Memory B cell (primary cell): ENCODE measurements around the gene TCERG1L.

ENCODE experiments used
- ATAC-seq: fragments of 150-1000 bp; cut with Tn5 transposase; 2 replicates; pipeline ENCODE4 v1.10.0; 2021; ENCODE audit warnings: low read depth, mild to moderate bottlenecking, moderate library complexity
- DNase-seq, 2 donors: peaks; one replicate each; pipeline ENCODE4 v3.0.0; 2022; ENCODE audit warnings: low spot score in 2 of 2
- H3K27ac Mint-ChIP-seq: one replicate; pipeline ENCODE4 v1.8.0; 2022; ENCODE audit warnings: mild to moderate bottlenecking, moderate library complexity, mixed read lengths
- H3K27me3 Mint-ChIP-seq: one replicate; pipeline ENCODE4 v1.8.0; 2022; ENCODE audit warnings: mixed read lengths
- H3K36me3 Mint-ChIP-seq: one replicate; pipeline ENCODE4 v1.8.0; 2022; ENCODE audit warnings: mild to moderate bottlenecking, mixed read lengths
- H3K4me1 Mint-ChIP-seq: one replicate; pipeline ENCODE4 v1.8.0; 2022; ENCODE audit warnings: mixed read lengths
- H3K4me3 Mint-ChIP-seq: one replicate; pipeline ENCODE4 v1.8.0; 2022; ENCODE audit warnings: mild to moderate bottlenecking, moderate library complexity, mixed read lengths
- H3K9me3 Mint-ChIP-seq: one replicate; pipeline ENCODE4 v1.8.0; 2022; ENCODE audit warnings: mixed read lengths

The TCERG1L gene

DNA sequence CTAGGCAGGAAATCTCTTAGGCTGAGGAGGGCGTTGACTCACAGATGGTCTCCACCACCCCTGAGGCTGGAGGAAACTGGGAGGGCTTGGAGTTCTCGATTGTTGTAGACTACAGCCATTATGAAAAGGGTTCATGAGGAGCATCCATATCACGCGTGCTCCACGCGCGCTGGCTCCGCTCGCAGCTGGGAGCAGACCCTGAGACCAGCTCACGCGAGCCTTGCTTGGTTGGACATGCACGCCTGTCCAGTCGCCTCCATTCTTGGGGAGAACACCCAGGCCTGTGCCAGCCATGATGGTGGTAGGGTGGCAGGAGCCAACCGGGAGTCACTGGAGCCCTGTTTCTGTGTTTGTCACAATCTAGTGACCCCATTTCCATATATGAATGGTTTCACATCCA is 139.1 kb downstream of the TCERG1L start:
- no peak for ATAC-seq
- H3K27ac Mint-ChIP-seq = no peak overlapping the region
- H3K36me3 Mint-ChIP-seq = no peaks in the 10 kb centered on the region
- no peaks in the 10 kb centered on the region for H3K4me1 Mint-ChIP-seq
- no peak overlapping the region for H3K4me3 Mint-ChIP-seq
- DNase-seq = no peak
- no peaks in the 10 kb centered on the region for H3K27me3 Mint-ChIP-seq
- H3K9me3 Mint-ChIP-seq = peaks cover 2% of the 10 kb centered on the region

DNA sequence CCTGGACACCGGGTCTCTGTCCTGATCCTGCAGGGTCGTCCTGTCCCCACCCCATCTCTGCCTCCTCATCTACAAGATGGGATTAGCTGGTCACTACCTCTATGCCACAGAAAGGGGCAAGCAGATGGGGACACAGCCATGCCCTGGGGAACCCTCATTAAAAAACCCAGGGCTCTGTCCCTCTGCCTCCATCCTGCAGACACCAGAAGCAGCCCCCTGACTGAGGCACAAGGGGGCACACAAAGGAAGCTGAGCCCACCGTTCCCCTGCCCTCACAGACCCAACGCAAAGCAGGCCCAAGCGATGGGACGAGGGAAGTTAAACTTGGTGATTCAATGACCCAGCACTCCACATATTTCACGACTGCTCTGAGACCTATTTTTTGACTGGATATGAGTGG is 142.4 kb downstream of the TCERG1L start:
- Mint-ChIP-seq H3K9me3 (no peaks in the 10 kb centered on the region), H3K4me3 (no peak overlapping the region), H3K36me3 (no peaks in the 10 kb centered on the region), H3K27ac (no peak overlapping the region), H3K27me3 (no peaks in the 10 kb centered on the region), H3K4me1 (no peaks in the 10 kb centered on the region)
- ATAC-seq (no peak), DNase-seq (no peak)

- Mint-ChIP-seq H3K9me3 (no peaks in the 10 kb centered on the region), H3K27me3 (no peaks in the 10 kb centered on the region), H3K36me3 (no peaks in the 10 kb centered on the region), H3K27ac (no peak overlapping the region), H3K4me1 (no peaks in the 10 kb centered on the region), H3K4me3 (no peak overlapping the region)
- ATAC-seq (no peak), DNase-seq (no peak)
Measured at GRCh38 chr10:131168238-131168875, 143.2 kb downstream of the TCERG1L start.

GRCh38 chr10:131167036-131167860 is 144.3 kb downstream of the TCERG1L start:
- no peak for ATAC-seq
- no peak for DNase-seq
- Mint-ChIP-seq H3K4me1 (no peaks in the 10 kb centered on the region), H3K27ac (no peak overlapping the region), H3K27me3 (no peaks in the 10 kb centered on the region), H3K9me3 (no peaks in the 10 kb centered on the region), H3K4me3 (no peak overlapping the region), H3K36me3 (no peaks in the 10 kb centered on the region)

DNA sequence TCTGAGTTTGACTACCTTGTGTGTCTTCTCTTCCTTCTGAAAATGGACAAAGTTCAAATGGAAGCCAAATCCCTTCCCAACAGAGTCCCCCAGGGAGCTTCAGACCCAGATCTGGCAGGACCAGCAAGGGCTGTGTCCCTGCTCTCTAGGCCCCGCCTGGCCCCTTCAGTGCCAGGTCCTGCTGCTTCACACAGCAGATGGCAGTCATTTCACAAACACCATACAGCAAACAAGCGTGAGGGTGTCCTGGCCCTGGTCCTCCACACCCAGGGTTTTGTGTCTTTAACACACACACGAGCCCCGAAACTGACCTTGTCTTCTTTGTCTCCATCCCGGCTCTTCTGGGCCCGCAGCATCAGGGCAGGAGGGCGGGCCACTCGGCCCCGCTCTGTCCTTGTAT is 145.0 kb downstream of the TCERG1L start:
- Mint-ChIP-seq H3K27me3 (no peaks in the 10 kb centered on the region), H3K9me3 (no peaks in the 10 kb centered on the region), H3K4me1 (no peaks in the 10 kb centered on the region)

DNA sequence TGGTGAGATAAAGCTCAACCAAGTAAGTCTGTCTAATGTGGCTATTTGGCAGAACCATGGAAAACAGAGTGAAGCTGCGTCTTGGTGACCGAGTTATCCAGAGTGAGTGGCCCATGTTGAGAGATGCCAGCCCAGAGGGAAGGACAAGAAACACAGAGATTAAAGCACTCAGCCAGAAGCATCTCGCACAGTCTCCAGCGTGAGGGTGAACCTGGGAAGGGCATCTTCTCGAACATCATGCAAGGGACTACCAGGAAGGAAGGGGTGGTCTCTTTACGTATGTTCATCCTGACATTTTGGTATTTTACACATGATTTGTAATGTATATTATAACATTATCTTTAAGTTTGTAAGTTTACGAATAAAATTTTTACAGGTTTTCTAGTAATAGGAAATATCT is 146.4 kb downstream of the TCERG1L start:
- Mint-ChIP-seq H3K36me3 (no peaks in the 10 kb centered on the region), H3K9me3 (no peaks in the 10 kb centered on the region), H3K4me1 (no peaks in the 10 kb centered on the region), H3K27me3 (no peaks in the 10 kb centered on the region), H3K27ac (no peak overlapping the region), H3K4me3 (no peak overlapping the region)
- DNase-seq (no peak), ATAC-seq (no peak)

More for the DNA sequence above, 145.0 kb downstream of the TCERG1L start:
- Mint-ChIP-seq H3K36me3 (no peaks in the 10 kb centered on the region), H3K4me3 (no peak overlapping the region), H3K27ac (no peak overlapping the region)
- ATAC-seq (no peak), DNase-seq (no peak)

DNA sequence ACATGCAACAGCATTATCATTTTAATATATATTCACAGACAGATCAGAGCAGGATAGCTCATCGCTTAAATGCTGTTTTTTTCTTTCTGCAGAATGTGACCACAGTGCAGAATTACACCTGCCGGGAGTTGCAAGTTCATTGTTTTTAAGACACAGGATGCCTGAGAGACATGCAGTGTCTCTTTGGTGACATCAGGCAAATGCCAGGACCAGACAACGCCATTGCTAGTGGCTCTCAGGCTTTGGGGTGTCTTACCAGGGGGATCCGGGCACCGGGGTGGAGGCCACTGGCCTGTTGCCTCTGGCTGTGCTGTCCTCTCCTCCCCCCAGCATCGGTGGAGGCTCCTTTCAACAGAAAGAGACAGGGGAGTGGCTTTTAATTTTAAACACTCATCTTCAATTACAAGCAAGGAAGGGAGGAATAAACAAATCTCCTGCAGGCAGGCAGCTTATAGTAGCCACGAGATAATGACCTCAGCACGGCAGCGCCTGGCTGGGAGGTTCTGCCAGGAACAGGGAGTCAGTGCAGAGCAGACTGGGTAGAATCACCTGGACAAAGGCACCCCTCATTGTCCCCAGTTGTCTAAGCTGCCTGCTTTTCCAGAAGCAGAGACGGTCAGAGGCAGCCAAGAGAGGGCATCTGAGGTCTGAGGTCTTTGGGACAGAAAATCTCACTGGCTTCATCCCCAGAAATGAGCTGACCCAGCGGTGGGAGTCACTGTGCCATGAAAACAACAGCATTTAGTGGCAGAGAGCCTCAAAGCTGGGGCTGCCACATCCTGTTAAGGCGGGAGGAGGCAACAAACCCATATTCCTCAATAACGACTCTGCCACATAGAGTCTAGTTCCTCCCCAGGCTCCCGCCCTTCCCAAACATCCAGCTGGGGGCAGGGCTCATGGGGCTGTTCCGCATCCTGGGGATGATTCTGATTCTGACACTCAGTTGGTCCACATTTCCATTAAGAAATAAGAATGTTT is 148.4 kb downstream of the TCERG1L start:
- Mint-ChIP-seq H3K4me1 (no peaks in the 10 kb centered on the region), H3K9me3 (no peaks in the 10 kb centered on the region), H3K27ac (no peak overlapping the region)

DNA sequence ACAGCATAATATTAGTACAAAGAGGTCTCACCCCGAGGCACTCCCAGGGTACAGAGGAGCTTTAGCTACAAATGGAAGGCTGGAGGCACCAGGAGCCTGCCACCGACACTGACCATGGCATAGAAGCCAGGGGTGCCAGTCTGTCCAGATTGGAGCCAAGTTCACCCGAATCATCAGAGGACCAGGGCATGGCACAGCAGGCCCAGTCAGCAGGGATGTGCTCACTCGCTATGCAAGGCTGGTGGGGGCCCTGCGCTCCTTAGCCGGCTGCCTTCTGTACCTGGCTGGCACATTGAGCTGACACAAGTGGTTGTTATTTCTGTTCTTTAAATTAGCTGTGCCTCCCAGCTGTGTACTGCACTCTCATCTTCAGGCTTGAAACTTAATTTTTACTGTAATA is 149.3 kb downstream of the TCERG1L start:
- ATAC-seq (no peak), DNase-seq (no peak)
- no peak overlapping the region for H3K4me3 Mint-ChIP-seq
- no peaks in the 10 kb centered on the region for H3K27me3 Mint-ChIP-seq
- H3K36me3 Mint-ChIP-seq = no peaks in the 10 kb centered on the region
- no peak overlapping the region for H3K27ac Mint-ChIP-seq
- no peaks in the 10 kb centered on the region for H3K9me3 Mint-ChIP-seq
- no peaks in the 10 kb centered on the region for H3K4me1 Mint-ChIP-seq

More for the DNA sequence above, 148.4 kb downstream of the TCERG1L start:
- no peak overlapping the region for H3K4me3 Mint-ChIP-seq
- DNase-seq = no peak
- ATAC-seq = no peak
- no peaks in the 10 kb centered on the region for H3K27me3 Mint-ChIP-seq
- no peaks in the 10 kb centered on the region for H3K36me3 Mint-ChIP-seq

- Mint-ChIP-seq H3K9me3 (no peaks in the 10 kb centered on the region), H3K36me3 (no peaks in the 10 kb centered on the region), H3K27me3 (no peaks in the 10 kb centered on the region), H3K27ac (no peak overlapping the region), H3K4me1 (no peaks in the 10 kb centered on the region), H3K4me3 (no peak overlapping the region)
- DNase-seq (no peak), ATAC-seq (no peak)
Measured at GRCh38 chr10:131161087-131161486, 150.4 kb downstream of the TCERG1L start.

- H3K9me3 Mint-ChIP-seq = no peaks in the 10 kb centered on the region
- no peaks in the 10 kb centered on the region for H3K36me3 Mint-ChIP-seq
- ATAC-seq = no peak
- H3K27me3 Mint-ChIP-seq = no peaks in the 10 kb centered on the region
- H3K4me1 Mint-ChIP-seq = no peaks in the 10 kb centered on the region
- H3K27ac Mint-ChIP-seq = no peak overlapping the region
- H3K4me3 Mint-ChIP-seq = no peak overlapping the region
- no peak for DNase-seq
Measured at GRCh38 chr10:131160219-131160875, 151.2 kb downstream of the TCERG1L start.

GRCh38 chr10:131159771-131160170 is 151.8 kb downstream of the TCERG1L start:
- no peaks in the 10 kb centered on the region for H3K27me3 Mint-ChIP-seq
- no peak for ATAC-seq
- no peaks in the 10 kb centered on the region for H3K36me3 Mint-ChIP-seq
- H3K27ac Mint-ChIP-seq = no peak overlapping the region
- H3K9me3 Mint-ChIP-seq = no peaks in the 10 kb centered on the region
- no peak for DNase-seq
- no peak overlapping the region for H3K4me3 Mint-ChIP-seq
- no peaks in the 10 kb centered on the region for H3K4me1 Mint-ChIP-seq

DNA sequence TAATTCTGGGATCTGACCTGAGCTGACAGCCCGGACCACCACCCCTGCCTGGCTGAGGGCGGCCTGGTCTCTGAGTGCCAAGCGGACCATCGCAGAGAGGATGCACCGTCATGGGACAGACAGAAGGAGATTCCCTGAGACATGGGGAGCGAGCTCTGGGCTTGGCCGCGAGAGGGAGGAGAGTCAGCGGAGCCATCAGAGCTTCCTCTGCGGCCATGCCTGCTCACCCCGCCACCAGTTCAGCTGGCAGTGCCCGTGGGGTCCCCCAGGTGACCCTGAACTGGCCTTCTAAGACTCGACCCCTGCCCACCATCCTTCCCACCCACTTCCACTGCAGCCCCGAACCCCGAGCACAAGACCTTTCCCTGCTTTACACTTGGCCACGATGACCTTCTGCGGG is 152.8 kb downstream of the TCERG1L start:
- no peak for DNase-seq
- Mint-ChIP-seq H3K9me3 (no peaks in the 10 kb centered on the region), H3K27me3 (no peaks in the 10 kb centered on the region), H3K36me3 (no peaks in the 10 kb centered on the region), H3K27ac (no peak overlapping the region), H3K4me1 (no peaks in the 10 kb centered on the region), H3K4me3 (no peak overlapping the region)
- no peak for ATAC-seq

DNA sequence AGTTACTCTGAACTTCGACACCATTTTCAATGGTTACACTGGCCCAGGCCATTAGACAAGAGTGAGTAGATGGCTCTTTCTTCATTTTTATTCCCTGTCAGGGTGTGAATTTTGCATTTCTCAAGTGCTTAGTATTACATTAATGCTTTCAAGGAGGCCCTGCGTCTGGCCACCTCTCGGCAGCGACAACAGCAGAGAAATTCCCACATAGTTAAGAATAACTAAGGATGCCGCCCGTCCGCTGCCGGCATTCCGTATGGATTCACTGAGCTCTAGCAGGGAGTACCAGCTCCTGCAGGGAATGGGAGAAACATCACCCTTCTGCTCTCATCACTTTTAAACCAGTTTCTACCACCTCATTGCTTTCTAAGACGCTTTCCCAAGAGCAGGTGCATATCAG is 153.6 kb downstream of the TCERG1L start:
- no peak overlapping the region for H3K4me3 Mint-ChIP-seq
- ATAC-seq (no peak), DNase-seq (no peak)
- no peaks in the 10 kb centered on the region for H3K27me3 Mint-ChIP-seq
- H3K9me3 Mint-ChIP-seq = peaks cover under 1% of the 10 kb centered on the region
- H3K27ac Mint-ChIP-seq = no peak overlapping the region
- H3K36me3 Mint-ChIP-seq = no peaks in the 10 kb centered on the region
- H3K4me1 Mint-ChIP-seq = no peaks in the 10 kb centered on the region

DNA sequence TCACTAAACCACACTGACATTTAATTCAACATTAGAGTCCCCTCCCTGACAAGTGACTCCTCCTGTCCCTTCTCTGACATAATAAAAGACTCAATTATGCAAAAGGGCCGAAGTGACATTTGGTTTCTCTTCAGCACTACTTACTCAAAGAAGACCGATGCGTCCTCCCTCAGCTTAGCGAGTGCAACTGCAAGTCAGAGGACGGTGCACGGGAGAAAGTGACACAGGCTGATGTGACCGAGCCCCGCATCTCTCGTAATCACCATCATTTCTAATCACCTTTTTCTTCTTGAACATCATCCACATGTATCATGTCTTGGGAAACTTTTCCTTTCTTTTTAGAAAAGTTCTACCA is 155.7 kb downstream of the TCERG1L start:
- DNase-seq = no peak
- Mint-ChIP-seq H3K27me3 (no peaks in the 10 kb centered on the region), H3K9me3 (peaks cover 9% of the 10 kb centered on the region), H3K4me3 (no peak overlapping the region), H3K4me1 (no peaks in the 10 kb centered on the region), H3K36me3 (no peaks in the 10 kb centered on the region), H3K27ac (no peak overlapping the region)
- ATAC-seq = no peak
